Sigmoid colon (tissue), 7 donors: Measurements from ENCODE around the gene PHF19. TPM values are rescaled to one million over a fixed set of nuclear protein-coding genes. Genes with fewer than 3 reads are reported as not detected.

Experiments used
- DNase-seq: peaks from one replicate; pipeline ENCODE4 v3.0.0-alpha.2; 2019
- H3K27ac ChIP-seq, 4 donors: fragments of 200-600 bp; sonication (generic); one replicate each; pipeline ENCODE4 v1.5.1; 2016 to 2019; ENCODE audit warnings: mild to moderate bottlenecking in 1 of 4
- H3K27me3 ChIP-seq, 3 donors: fragments of 200-600 bp; sonication (generic); one replicate each; pipeline ENCODE4 v1.5.1; 2019; ENCODE audit warnings: mild to moderate bottlenecking in 1 of 3
- H3K36me3 ChIP-seq, 4 donors: fragments of 200-600 bp; sonication (generic); one replicate each; pipeline ENCODE4 v1.5.1; 2016 to 2019
- H3K4me1 ChIP-seq, 4 donors: fragments of 200-600 bp; sonication (generic); one replicate each; pipeline ENCODE4 v1.5.1; 2017 to 2019
- H3K4me3 ChIP-seq, 4 donors: fragments of 200-600 bp; sonication (generic); one replicate each; pipeline ENCODE4 v1.5.1; 2017 to 2019; ENCODE audit warnings: mild to moderate bottlenecking in 2 of 4, moderate library complexity in 1 of 4
- H3K9me3 ChIP-seq, 4 donors: fragments of 200-600 bp in 3 of 4; sonication (generic) in 3 of 4; one replicate each; pipeline versions ENCODE4 v1.5.1 to v1.6.1; 2013 to 2019
- EP300 ChIP-seq, 4 donors: sonication (generic); formaldehyde crosslinking; IDR thresholded peaks; one replicate each; pipeline ENCODE4 v1.6.1; 2017; ENCODE audit warnings: antibody characterized with exemption in 4 of 4
- POLR2A ChIP-seq, 2 donors: fragments of 450-650 bp; IDR thresholded peaks; one replicate each; pipeline ENCODE4 v1.6.1; 2016; ENCODE audit warnings: antibody characterized with exemption in 2 of 2, mild to moderate bottlenecking in 2 of 2, moderate library complexity in 2 of 2
- POLR2AphosphoS5 ChIP-seq, 4 donors: sonication (generic); formaldehyde crosslinking; IDR thresholded peaks; one replicate each; pipeline ENCODE4 v1.6.1; 2017; ENCODE audit warnings: antibody characterized with exemption in 4 of 4
- WGBS, 2 donors: extraction: QIAGEN DNeasy Blood & Tissue Kit; methylation state at CpG; one replicate each; pipeline ENCODE4 v1.1.7; 2013; 5-methylcytosine and 5-hydroxymethylcytosine counted together
- intact Hi-C: fragments of 100-400 bp; cut with DNase I; formaldehyde crosslinking; loops from one replicate; pipeline ENCODE4 v1.15.1; 2023
- polyA plus RNA-seq, 3 donors: library from polyadenylated mRNA; stranded (reverse); fragments of 200-250 nt; gene quantifications; one replicate each; pipeline ENCODE4 v1.2.3, GENCODE V29; 2013
- total RNA-seq, 4 donors: library from RNA; depleted of rRNA; stranded (reverse); fragments of >200 nt; gene quantifications; one replicate each; pipeline ENCODE4 v1.1.0, GENCODE V29; 2016
- TF ChIP-seq, protein P1 (sequence below), 4 experiments: fragments of 450-650 bp in 3 of 4; fragments of 200-600 bp in 1 of 4; IDR thresholded peaks; one replicate each; pipeline ENCODE4 v1.5.1; 2016 to 2019; ENCODE audit warnings: antibody characterized with exemption in 4 of 4, mild to moderate bottlenecking in 3 of 4, moderate library complexity in 2 of 4
- donor health status: healthy with polysubstance abuse.
- donor health status: Bipolar disorder and iron deficiency.
- donor health status: healthy.

PHF19 gene
- total and polyA plus RNA-seq, 7 donors, result 10.2 to 38.2 (median 31.4) TPM

DNA sequence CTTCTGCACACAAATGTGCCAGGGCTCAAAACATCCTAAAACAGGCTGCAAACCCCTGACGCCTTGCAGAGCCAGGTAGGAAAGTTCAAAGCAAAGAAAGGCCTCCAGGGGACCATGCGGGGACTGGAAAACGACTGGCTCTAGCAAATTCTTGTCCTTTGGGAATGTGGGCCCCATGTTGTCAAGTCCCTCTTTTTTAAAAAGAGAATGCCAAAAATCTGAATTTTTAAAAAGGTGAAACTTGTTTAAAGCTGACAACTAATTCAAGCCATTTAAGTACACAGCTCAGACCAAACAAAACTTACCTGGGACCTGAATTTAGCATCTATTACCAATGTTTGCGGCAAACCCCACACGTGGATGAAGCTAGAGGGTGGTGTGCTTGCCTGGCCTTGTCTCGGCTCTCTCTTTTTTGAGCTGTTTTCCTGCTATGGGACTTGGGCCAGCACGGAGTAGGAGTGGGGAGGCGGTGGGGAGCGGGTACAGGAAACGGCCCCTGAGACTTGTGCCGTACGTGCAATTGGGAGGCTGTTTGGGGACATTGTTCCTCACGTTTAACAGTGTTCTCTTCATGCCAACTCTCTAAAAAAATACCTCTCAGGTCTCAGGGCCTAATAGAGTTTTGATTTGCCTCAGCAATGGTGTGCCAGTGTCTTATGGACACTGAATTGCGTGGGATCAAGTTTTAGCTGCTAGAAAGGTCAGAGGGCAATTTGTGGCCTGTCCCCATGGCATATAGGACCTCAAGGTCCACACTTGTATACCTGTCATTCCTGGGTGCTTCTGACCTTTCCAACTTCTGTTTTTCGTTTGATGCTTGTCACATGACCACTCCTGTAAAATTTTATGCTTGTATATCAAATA is 15.1 kb upstream of the PHF19 start:
- TF ChIP-seq POLR2A (IDR thresholded peaks at IDR 0.05), result no peak
- TF ChIP-seq EP300 (IDR thresholded peaks at IDR 0.05), result no peak
- TF ChIP-seq POLR2AphosphoS5 (IDR thresholded peaks at IDR 0.05), result no peak
- TF ChIP-seq, protein P1, sequence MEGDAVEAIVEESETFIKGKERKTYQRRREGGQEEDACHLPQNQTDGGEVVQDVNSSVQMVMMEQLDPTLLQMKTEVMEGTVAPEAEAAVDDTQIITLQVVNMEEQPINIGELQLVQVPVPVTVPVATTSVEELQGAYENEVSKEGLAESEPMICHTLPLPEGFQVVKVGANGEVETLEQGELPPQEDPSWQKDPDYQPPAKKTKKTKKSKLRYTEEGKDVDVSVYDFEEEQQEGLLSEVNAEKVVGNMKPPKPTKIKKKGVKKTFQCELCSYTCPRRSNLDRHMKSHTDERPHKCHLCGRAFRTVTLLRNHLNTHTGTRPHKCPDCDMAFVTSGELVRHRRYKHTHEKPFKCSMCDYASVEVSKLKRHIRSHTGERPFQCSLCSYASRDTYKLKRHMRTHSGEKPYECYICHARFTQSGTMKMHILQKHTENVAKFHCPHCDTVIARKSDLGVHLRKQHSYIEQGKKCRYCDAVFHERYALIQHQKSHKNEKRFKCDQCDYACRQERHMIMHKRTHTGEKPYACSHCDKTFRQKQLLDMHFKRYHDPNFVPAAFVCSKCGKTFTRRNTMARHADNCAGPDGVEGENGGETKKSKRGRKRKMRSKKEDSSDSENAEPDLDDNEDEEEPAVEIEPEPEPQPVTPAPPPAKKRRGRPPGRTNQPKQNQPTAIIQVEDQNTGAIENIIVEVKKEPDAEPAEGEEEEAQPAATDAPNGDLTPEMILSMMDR (IDR thresholded peaks at IDR 0.05), result no peak
- peaks cover 0 to 18% (median 13%) of the 10 kb centered on the region in 4 donors for H3K4me1 ChIP-seq

DNA sequence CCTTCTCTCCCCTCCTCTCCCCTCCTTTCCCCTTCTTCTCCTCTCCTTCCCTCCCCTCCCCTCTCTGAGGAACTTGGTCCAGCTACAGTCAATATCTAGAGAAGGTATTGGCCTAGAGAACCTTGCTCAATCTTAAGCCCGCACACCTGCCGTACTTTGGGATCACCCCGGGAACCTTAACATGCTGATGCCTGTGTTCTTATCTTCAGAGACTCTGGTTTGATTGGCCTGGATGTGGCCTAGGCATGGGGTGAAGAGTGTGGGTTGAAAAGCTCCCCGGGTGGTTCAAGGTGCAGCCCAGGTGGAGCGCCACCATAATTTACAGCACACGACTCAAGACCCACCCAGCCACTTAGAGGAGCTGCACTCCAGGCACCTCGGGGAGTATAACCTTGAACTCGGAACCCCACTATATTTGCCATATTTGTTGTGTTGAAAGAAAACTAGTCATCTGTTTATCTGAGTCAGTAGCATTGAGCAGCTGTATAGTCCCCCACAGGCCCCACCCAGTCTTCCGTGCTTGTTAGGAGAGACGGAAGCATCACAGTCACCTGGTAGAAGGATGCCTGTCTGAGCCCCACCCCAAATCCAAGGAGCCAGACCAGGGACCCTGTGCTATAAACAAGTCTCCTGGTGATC is 14.4 kb upstream of the PHF19 start:
- no peak for DNase-seq
- Histone ChIP-seq H3K9me3 (no peaks in the 10 kb centered on the region), H3K27ac (peak overlapping the region; percentile 54 to 68 (median 64)), H3K27me3 (no peaks in the 10 kb centered on the region), H3K4me1 (peaks cover 0 to 18% (median 13%) of the 10 kb centered on the region in 4 donors), H3K36me3 (no peaks in the 10 kb centered on the region), H3K4me3 (no peak overlapping the region)
- TF ChIP-seq, protein P1 (IDR thresholded peaks at IDR 0.05), result no peak
- TF ChIP-seq EP300 (IDR thresholded peaks at IDR 0.05) (no peak), POLR2AphosphoS5 (IDR thresholded peaks at IDR 0.05) (no peak), POLR2A (IDR thresholded peaks at IDR 0.05) (no peak)
- 46 to 59% methylated on average over 10 of the region's 10 CpGs for WGBS, 2 donors
- intact Hi-C loops, result no loop called here

More for the DNA sequence above, 15.1 kb upstream of the PHF19 start:
- Histone ChIP-seq H3K27ac (peak overlapping the region in 2 of 4 donors; percentile 10 to 86), H3K36me3 (no peaks in the 10 kb centered on the region), H3K4me3 (no peak overlapping the region), H3K27me3 (no peaks in the 10 kb centered on the region), H3K9me3 (no peaks in the 10 kb centered on the region)
- no peak for DNase-seq
- WGBS, 2 donors, result 37 to 40% methylated on average over 15 of the region's 15 CpGs
- intact Hi-C loops, result loop anchor here (1.0 kb wide), 1 partner anchor 41 kb away; no protein-coding TSS in a partner anchor

DNA sequence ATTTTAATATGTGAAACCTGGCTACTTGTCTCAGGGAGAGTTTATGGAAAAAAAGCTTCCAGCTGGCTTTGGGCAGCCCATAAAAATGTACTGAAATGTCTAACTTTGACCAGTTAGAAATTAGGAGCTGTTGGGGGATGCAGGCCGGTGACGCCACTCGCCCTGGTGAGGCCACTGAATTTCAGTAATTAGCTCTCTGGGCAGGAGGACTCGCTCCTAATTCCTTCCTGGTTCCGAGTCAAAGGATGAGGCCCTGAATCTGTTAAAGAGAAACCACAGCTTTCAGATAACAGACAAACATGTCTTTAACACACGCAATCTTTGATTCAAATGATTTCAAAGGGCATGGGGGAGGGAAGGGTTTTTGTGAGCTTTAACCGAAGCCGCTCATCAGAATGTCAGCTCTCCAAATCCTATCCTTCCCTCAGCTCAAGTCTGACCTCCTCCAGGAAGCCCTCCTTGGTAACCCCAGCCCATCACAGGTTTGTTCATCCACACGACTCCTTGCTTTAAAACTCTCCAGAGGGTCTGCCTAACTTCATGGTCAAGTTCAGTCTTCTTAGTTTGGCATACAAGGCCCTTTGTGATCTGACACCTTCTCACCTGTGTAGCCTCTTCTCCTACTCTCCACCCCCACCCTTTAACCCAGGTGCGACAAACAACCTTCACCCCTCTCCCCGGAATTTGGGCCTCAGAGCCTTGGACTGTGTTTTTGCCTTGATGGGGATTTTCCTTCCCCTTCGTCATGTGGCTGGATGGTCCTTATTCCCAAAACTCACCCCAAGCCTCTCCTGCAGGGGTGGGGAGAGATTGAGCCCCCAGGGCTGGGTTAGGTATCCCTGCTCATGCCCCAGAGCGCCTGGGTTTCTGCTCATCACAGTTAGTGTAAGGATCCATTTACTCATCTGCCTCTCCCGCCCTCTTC is 13.6 kb upstream of the PHF19 start:
- Histone ChIP-seq H3K27me3 (no peaks in the 10 kb centered on the region), H3K4me3 (no peak overlapping the region), H3K9me3 (no peaks in the 10 kb centered on the region), H3K4me1 (peaks cover 0 to 18% (median 13%) of the 10 kb centered on the region in 4 donors), H3K36me3 (no peaks in the 10 kb centered on the region), H3K27ac (peak overlapping the region; percentile 54 to 68 (median 64))
- DNase-seq, result peak; percentile 79
- TF ChIP-seq EP300 (IDR thresholded peaks at IDR 0.05) (no peak), POLR2A (IDR thresholded peaks at IDR 0.05) (no peak), POLR2AphosphoS5 (IDR thresholded peaks at IDR 0.05) (peak in 1 of 4 donors; percentile 14)
- TF ChIP-seq, protein P1 (IDR thresholded peaks at IDR 0.05), result no peak
- 57 to 60% methylated on average over 14 of the region's 14 CpGs for whole genome bisulfite sequencing, 2 donors
- intact Hi-C loops, result no loop called here

DNA sequence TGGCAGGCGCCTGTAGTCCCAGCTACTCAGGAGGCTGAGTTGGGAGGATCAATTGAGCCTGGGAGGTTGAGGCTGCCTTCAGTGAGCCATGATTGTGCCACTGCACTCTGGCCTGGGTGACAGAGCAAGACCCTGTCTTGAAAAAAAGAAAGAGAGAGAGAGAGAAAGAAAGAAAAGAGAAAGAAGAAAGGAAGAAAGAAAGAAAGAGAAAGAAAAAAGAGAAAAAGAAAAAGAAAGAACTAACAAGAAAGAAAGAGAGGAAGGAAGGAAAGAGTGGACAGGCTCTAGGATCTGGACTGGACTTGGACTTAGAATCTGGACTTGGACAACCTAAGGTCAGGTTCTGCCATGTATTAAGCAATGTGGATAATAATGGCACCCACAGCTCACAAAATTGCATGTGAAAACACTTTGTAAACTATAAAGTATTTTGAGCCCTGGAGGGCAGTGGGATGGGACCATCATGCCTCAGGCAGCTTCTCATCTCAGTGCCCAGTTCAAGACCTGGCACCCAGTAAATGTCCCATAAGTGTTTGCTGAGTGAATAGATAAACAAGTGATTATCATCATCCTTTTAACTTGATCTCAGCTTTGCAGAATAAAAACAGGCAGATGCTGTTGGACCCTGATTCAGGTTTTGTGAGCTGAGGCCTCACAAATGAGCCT is 12.8 kb upstream of the PHF19 start:
- Histone ChIP-seq H3K27ac (peak overlapping the region; percentile 54 to 68 (median 64)), H3K4me1 (peaks cover 0 to 14% (median 9%) of the 10 kb centered on the region in 4 donors), H3K36me3 (no peaks in the 10 kb centered on the region), H3K9me3 (no peaks in the 10 kb centered on the region), H3K27me3 (no peaks in the 10 kb centered on the region), H3K4me3 (no peak overlapping the region)
- WGBS, 2 donors, result 93 to 99% methylated on average over 1 of the region's 1 CpG
- TF ChIP-seq, protein P1 (IDR thresholded peaks at IDR 0.05), result no peak
- TF ChIP-seq EP300 (IDR thresholded peaks at IDR 0.05) (no peak), POLR2A (IDR thresholded peaks at IDR 0.05) (no peak), POLR2AphosphoS5 (IDR thresholded peaks at IDR 0.05) (no peak)
- DNase-seq, result no peak
- intact Hi-C loops, result no loop called here
